Middle frontal gyrus (tissue), 1 donor: ENCODE data around the gene SH3BP1.

Experiments
- DNase-seq: peaks from one replicate; pipeline ENCODE4 v3.0.0-alpha.2; 2015; ENCODE audit warnings: low spot score; ENCODE audit errors: extremely low spot score

Gene SH3BP1

GRCh38 chr22:37616201-37617083, 23.0 kb upstream of the SH3BP1 start:
- DNase-seq: no peak

DNA sequence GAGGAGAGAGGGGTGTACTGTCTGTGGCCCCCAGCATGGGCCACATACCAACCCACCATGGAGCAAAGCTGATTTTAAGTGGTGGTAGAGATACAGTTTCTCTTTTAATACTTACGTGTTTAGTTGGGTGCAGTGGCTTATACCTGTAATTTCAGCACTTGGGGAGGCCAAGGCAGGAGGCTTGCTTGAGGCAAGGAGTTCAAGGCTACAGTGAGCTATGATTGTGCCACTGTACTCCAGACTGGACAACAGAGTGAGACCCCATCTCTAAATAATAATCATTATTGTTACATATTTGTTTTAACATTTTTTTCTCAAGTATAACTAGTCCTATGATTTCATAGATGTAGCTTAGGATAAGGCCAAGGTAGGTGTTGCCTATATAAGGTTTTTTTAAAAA, 22.0 kb upstream of the SH3BP1 start:
- DNase-seq: no peak

- DNase-seq: no peak
Observed at GRCh38 chr22:37618072-37618656, 21.3 kb upstream of the SH3BP1 start.

GRCh38 chr22:37618674-37619073, 20.8 kb upstream of the SH3BP1 start:
- no peak for DNase-seq

DNA sequence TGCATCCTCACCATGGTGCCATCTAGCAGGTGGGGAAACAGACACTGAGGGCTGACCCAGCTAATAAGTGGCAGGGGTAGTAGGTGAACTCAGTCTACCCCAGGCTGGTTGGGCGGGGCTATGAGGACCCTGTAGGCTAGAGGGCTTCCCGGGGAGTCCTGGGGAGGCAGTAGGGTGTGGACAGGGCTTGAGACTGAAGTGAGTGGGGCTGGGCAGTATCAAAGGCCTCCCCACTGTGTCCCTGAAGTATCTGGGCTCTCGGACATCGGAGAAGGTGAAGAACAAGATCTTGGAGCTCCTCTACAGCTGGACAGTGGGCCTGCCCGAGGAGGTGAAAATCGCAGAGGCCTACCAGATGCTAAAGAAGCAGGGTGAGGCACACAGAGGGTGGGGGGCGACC, 19.5 kb upstream of the SH3BP1 start:
- no peak for DNase-seq

DNA sequence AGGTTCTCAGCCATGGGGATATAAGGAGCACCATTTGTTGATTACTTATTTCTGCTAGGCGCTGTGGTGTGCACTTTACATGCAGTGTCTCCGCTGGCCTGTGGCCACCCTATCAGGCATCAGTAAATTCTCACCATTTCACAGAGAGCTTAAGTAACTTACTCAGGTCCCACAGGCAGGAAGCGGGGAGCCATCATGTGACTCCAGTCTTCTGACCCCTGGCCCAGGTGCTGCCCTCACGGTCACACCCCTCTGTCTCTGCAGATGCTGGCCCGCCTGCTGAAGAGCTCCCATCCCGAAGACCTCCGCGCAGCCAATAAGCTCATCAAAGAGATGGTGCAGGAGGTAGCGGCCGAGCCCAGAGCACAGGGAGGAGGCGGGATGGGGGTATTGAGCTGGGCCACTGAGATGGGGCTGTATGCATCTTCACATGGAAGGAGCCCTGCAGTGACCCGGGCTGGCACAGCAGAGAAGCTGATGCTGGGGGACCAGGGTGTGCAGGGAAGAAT, 18.1 kb upstream of the SH3BP1 start:
- no peak for DNase-seq

DNA sequence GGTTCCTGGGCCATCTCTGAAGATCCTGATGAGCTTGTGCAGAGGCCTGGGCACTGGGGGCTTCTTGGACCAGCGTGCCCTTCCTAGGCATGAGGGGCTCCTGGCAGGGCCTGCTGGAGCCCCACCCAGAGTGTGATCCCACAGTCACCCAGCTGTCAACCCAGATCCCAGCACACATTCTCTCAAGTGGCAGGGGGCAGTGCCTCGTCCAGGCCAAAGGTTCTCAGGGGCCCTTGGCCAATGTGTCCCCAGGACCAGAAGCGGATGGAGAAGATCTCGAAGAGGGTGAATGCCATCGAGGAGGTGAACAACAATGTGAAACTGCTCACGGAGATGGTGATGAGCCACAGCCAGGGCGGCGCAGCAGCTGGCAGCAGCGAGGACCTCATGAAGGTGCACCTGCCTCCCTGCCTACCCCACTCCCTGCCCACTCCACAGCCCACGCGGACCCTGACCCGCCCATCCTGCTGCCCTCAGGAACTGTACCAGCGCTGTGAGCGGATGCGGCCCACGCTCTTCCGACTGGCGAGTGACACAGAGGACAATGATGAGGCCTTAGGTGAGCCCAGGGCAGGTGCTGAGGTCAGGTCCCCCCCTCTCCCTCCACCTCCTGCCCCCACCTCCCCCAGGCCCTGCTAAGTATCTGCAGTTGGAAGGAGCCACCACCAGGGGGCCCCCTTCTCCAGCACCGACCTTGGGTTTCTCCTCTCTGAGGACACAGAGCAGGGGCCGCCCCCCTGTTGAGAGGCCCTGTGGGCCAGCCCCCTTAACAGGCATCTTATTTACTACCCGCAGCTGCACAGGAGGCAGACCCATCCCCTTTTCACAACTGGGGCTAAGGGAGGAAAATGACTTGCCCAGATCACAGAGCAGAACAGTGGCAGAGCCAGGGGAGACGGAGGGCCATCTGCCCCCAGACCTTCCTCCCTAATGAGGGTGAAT, 16.1 kb upstream of the SH3BP1 start:
- no peak for DNase-seq

GRCh38 chr22:37624017-37624365, 15.5 kb upstream of the SH3BP1 start:
- DNase-seq: no peak

DNA sequence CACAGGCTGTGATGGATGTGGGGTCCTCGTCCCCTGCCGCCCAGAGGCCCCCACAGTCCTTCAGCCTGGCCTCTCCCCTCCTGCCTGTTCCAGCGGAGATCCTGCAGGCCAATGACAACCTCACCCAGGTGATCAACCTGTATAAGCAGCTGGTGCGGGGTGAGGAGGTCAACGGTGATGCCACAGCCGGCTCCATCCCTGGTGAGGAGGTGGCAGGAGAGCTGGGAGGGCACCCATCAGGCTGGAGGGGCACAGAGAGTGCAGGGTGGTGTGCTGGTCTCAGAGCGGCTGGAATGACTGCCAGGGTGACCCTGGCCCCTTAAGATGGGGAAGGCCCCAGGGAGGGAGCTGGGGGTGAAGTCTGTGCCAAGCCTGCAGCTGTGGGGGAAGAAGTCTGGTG, 14.6 kb upstream of the SH3BP1 start:
- DNase-seq: no peak

DNA sequence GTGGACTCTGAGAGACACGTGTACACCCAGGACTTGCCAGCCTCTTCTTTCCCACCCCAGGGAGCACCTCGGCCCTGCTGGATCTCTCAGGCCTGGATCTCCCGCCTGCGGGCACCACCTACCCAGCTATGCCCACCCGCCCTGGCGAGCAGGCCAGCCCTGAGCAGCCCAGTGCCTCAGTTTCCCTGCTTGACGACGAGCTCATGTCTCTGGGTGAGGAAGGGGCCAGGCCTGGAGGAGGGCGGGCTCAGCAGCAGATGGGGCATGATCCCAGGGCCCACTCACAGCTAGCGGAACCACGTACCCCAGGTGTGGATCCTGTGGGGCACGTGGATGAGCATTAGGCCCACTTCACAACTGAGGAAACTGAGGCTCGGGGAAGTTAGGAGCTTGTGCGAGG, 13.7 kb upstream of the SH3BP1 start:
- no peak for DNase-seq

DNA sequence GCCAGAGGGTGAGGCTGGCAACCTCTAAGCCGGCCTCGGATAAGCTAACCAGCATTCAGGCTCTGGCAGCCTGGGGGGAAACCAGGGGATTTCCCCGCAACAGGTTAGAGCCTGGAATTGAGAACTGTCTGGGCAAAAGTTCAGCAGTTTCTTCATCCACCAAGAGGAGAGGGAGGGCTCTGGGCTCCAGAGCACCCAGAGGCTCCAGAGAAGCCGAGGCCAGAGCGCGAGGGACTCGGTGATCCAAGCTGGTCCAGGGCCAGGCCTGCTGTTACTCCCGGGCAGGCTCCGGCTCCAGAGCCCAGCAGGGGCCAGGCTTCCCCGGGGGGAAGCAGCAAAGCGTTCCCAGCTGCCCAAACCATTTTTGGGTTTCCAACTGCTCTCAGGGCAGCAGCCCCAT, 13.3 kb upstream of the SH3BP1 start:
- no peak for DNase-seq

- no peak for DNase-seq
Observed at GRCh38 chr22:37626556-37627075, 12.9 kb upstream of the SH3BP1 start.

DNA sequence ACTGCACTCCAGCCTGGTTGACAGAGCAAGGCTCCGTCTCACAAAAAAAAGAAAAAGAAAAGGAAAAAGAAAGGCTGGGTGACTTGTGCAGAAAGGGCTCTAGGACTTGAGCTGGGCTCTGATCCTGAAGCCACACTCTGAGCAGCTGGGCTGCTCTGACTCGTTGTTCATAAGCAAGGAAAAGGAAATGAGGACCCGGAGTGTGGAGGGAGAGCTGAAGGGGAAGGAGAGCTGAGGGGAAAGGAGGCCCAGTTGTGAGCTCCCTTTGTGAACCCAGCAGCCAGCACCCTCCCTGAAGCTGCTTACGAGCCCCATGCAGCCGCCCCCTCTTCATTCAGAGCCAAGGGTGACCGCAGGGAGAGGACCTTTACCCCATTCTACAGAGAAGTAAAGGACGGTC, 12.3 kb upstream of the SH3BP1 start:
- DNase-seq: no peak

DNA sequence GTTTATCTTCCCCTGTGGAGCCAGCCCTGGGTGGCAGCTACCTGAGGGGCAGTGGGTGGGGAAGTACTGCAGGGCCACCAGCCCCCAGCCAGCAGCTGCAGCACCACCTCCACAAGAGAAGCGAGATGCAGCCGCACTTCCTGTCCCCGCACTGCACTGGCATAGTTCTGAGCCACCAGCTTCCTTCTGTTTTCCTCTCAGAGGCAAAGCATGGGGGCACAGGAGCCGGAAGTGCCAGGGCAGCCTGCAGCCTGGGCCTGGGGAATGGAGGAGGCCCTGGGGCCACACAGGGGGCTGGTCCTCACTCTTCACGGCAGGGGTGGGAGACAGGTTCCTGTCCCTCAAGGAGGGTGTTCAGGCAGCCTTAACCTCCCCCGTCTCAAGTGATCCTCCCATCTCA, 11.9 kb upstream of the SH3BP1 start:
- no peak for DNase-seq

- DNase-seq: no peak
Observed at GRCh38 chr22:37628830-37629229, 10.6 kb upstream of the SH3BP1 start.

DNA sequence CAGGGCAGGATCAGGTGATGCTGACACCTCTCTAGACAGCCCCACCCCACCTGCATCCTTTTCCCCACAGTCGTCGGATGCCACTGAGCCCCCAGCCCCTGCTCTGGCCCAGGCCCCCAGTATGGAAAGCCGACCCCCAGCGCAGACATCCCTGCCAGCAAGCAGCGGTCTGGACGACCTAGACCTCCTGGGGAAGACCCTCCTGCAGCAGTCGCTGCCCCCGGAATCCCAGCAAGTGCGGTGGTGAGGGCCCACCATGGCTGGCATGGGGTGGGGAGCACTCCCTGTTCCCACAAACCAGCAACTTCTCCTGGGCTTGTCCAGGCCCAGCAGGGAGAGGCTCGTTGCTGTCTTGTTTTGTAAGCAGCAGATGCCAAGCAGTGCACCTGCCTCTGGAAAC, 9.5 kb upstream of the SH3BP1 start:
- no peak for DNase-seq

DNA sequence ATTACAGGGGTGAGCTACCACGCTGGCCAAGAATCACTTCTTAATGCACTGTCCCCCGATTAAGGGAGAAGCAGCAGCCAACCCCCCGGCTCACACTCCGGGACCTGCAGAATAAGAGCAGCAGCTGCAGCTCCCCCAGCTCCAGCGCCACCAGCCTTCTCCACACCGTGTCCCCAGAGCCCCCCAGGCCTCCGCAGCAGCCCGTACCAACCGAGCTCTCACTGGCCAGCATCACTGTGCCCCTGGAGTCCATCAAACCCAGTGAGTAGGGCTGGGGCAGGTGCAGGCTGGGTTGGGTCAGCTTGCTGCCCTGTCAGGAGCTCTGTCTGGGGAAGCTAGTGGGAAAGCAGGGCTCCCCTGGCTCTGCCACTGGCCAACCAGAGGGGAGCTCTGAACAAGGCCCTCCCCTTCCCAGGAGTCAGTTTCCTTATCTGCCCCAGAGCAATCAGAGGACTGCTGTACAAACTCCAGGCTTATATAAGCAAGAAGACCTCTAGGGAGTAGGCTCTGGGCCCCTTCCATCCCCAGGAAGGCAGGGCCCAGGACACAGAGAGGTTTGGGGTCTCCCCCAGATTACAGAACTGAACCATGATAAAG, 8.5 kb upstream of the SH3BP1 start:
- DNase-seq: no peak

GRCh38 chr22:37631448-37632173, 7.9 kb upstream of the SH3BP1 start:
- DNase-seq: no peak

- DNase-seq: no peak
Observed at GRCh38 chr22:37632174-37633088, 7.0 kb upstream of the SH3BP1 start.
